HCT116 (cell line): ENCODE measurements around the gene SLC38A8. TPM values are rescaled to one million over a fixed set of nuclear protein-coding genes. Genes with fewer than 3 reads are reported as not detected.

ENCODE experiments used
- ATAC-seq: fragments of 200-7000 bp; cut with Tn5 transposase; 2 replicates; pipeline ENCODE4 v1.9.1; 2020; ENCODE audit warnings: mild to moderate bottlenecking, moderate library complexity
- BruUV-seq: library from RNA; stranded (reverse); fragments of 400-500 nt; replicated peaks from 2 replicates; lab custom pipeline; 2021; lab: Mats Ljungman, UMichigan
- CTCF ChIA-PET: fragments of 300-600 bp; sonication (Branson Sonifier 250); formaldehyde crosslinking; loops from one replicate; lab custom pipeline; 2021; ENCODE audit warnings: antibody characterized with exemption; lab: Charles Lee
- POLR2A ChIA-PET: fragments of 300-600, 350-600 bp; sonication (Branson Sonifier 250); formaldehyde crosslinking; loops from one replicate; lab custom pipeline; 2021; ENCODE audit warnings: antibody characterized with exemption; lab: Charles Lee
- RAD21 ChIA-PET, 2 experiments: fragments of 300-600 bp; sonication (Branson Sonifier 250); formaldehyde crosslinking; loops; one replicate each; lab custom pipeline; 2023; ENCODE audit warnings: low total read pairs in 2 of 2; ENCODE audit not compliant: uncharacterized antibody in 2 of 2, unreplicated experiment in 2 of 2, low non-redundant PET in 1 of 2; lab: Charles Lee
- DNase-seq: peaks from one replicate; pipeline ENCODE4 v3.0.0-alpha.2; 2010; ENCODE audit warnings: low read depth, low spot score
- H2AFZ ChIP-seq: fragments of 200-600 bp; shearing (Covaris generic), sonication (generic); 2 replicates; pipeline ENCODE4 v1.6.1; 2017; ENCODE audit warnings: low read depth, mixed run types, mixed read lengths, antibody characterized with exemption, low read length; ENCODE audit not compliant: poor library complexity, severe bottlenecking
- H3K27ac ChIP-seq: 2 replicates; pipeline ENCODE4 v1.5.1; 2012; ENCODE audit warnings: low read depth, low read length
- H3K27me3 ChIP-seq: fragments of 200-600 bp; sonication (generic); 2 replicates; pipeline ENCODE4 v1.6.1; 2016; ENCODE audit warnings: mixed run types, low read length, mixed read lengths; ENCODE audit not compliant: insufficient read depth
- H3K36me3 ChIP-seq, 2 experiments: fragments of 200-500 bp in 1 of 2; fragments of 200-600 bp in 1 of 2; sonication (Bioruptor generic) in 1 of 2; sonication (generic) in 1 of 2; 2 replicates each; pipeline versions ENCODE4 v1.5.1 to v1.6.1; 2014 to 2016; ENCODE audit warnings: low read length in 2 of 2, inconsistent platforms in 1 of 2, mixed read lengths in 1 of 2, mixed run types in 1 of 2; ENCODE audit not compliant: insufficient read depth in 2 of 2, control insufficient read depth in 1 of 2
- H3K4me1 ChIP-seq, 2 experiments: fragments of 200-600 bp in 1 of 2; sonication (generic) in 1 of 2; 2 replicates each; pipeline versions ENCODE4 v1.5.1 to v1.6.1; 2012 to 2017; ENCODE audit warnings: low read length in 2 of 2, inconsistent platforms in 1 of 2, mild to moderate bottlenecking in 1 of 2, mixed read lengths in 1 of 2, mixed run types in 1 of 2, moderate library complexity in 1 of 2; ENCODE audit not compliant: insufficient read depth in 2 of 2, control insufficient read depth in 1 of 2
- H3K4me2 ChIP-seq: fragments of 200-600 bp; sonication (generic); 2 replicates; pipeline ENCODE4 v1.6.1; 2017; ENCODE audit warnings: mixed run types, low read length, mixed read lengths
- H3K4me3 ChIP-seq, 2 experiments: fragments of 200-600 bp in 1 of 2; sonication (generic) in 1 of 2; replicated peaks in 1 of 2; 2 replicates each; pipeline ENCODE4 v1.5.1; 2011 to 2016; ENCODE audit warnings: low read length in 2 of 2, control low read depth in 1 of 2, low read depth in 1 of 2, mild to moderate bottlenecking in 1 of 2, mixed read lengths in 1 of 2, mixed run types in 1 of 2
- H3K79me2 ChIP-seq: fragments of 200-600 bp; sonication (generic); 2 replicates; pipeline ENCODE4 v1.6.1; 2017; ENCODE audit warnings: mild to moderate bottlenecking, mixed run types, low read length, moderate library complexity, mixed read lengths; ENCODE audit not compliant: insufficient read depth
- H3K9ac ChIP-seq: fragments of 200-600 bp; sonication (generic); 2 replicates; pipeline ENCODE4 v1.6.1; 2016; ENCODE audit warnings: low read length, mixed read lengths
- H3K9me2 ChIP-seq: fragments of 200-600 bp; sonication (generic), shearing (Covaris generic); 2 replicates; pipeline ENCODE4 v1.6.1; 2017; ENCODE audit warnings: mixed run types, mild to moderate bottlenecking, moderate library complexity; ENCODE audit not compliant: insufficient read depth
- H3K9me3 ChIP-seq, 2 experiments: fragments of 200-500 bp in 1 of 2; fragments of 200-600 bp in 1 of 2; sonication (Bioruptor generic) in 1 of 2; sonication (generic) in 1 of 2; 2 replicates each; pipeline ENCODE4 v1.6.1; 2014 to 2017; ENCODE audit warnings: low read length in 2 of 2, mixed read lengths in 2 of 2, inconsistent platforms in 1 of 2, low read depth in 1 of 2, mild to moderate bottlenecking in 1 of 2, mixed run types in 1 of 2, moderate library complexity in 1 of 2; ENCODE audit not compliant: control insufficient read depth in 1 of 2, insufficient read depth in 1 of 2
- H4K20me1 ChIP-seq: fragments of 200-600 bp; sonication (generic), shearing (Covaris generic); 2 replicates; pipeline ENCODE4 v1.6.1; 2017; ENCODE audit warnings: mixed run types, mild to moderate bottlenecking, moderate library complexity; ENCODE audit not compliant: insufficient read depth
- ATF3 ChIP-seq: IDR thresholded peaks from 2 replicates; pipeline ENCODE4 v1.6.1; 2012
- CBX3 ChIP-seq: IDR thresholded peaks from 2 replicates; pipeline ENCODE4 v1.6.1; 2012; ENCODE audit warnings: low read depth
- CEBPB ChIP-seq: IDR thresholded peaks from 2 replicates; pipeline ENCODE4 v1.6.1; 2012; ENCODE audit warnings: low read depth
- ELF1 ChIP-seq: IDR thresholded peaks from 2 replicates; pipeline ENCODE4 v1.6.1; 2012; ENCODE audit warnings: low read depth, borderline replicate concordance
- FOSL1 ChIP-seq: IDR thresholded peaks from 2 replicates; pipeline ENCODE4 v1.6.1; 2012; ENCODE audit warnings: low read depth
- MAX ChIP-seq: IDR thresholded peaks from 2 replicates; pipeline ENCODE4 v1.6.1; 2012
- POLR2AphosphoS5 ChIP-seq: IDR thresholded peaks from 2 replicates; pipeline ENCODE4 v1.6.1; 2011; ENCODE audit warnings: mild to moderate bottlenecking, low read depth, low read length, moderate library complexity
- SP1 ChIP-seq: IDR thresholded peaks from 2 replicates; pipeline ENCODE4 v1.6.1; 2012; ENCODE audit warnings: low read depth
- SRF ChIP-seq: IDR thresholded peaks from 2 replicates; pipeline ENCODE4 v1.6.1; 2012; ENCODE audit warnings: low read depth
- YY1 ChIP-seq: IDR thresholded peaks from 2 replicates; pipeline ENCODE4 v1.6.1; 2011; ENCODE audit warnings: low read length, low read depth, moderate library complexity, mild to moderate bottlenecking; ENCODE audit not compliant: insufficient replicate concordance; ENCODE audit errors: extremely low read depth
- ZNF274 ChIP-seq: fragments of 200-500 bp; sonication (Bioruptor generic); IDR thresholded peaks from 2 replicates; pipeline ENCODE4 v1.6.1; 2014; ENCODE audit warnings: mild to moderate bottlenecking, low read depth, low read length, inconsistent platforms
- intact Hi-C: fragments of 100-400 bp; cut with micrococcal nuclease; formaldehyde crosslinking; loops from 2 replicates; pipeline ENCODE4 v1.10.0; 2022
- total RNA-seq: library from RNA; stranded (reverse); gene quantifications from one replicate; pipeline ENCODE4 v1.2.1, GENCODE V29; 2021; ENCODE audit not compliant: unreplicated experiment

Gene SLC38A8
- total RNA-seq, 1 experiment from 2014 or later = not detected

DNA sequence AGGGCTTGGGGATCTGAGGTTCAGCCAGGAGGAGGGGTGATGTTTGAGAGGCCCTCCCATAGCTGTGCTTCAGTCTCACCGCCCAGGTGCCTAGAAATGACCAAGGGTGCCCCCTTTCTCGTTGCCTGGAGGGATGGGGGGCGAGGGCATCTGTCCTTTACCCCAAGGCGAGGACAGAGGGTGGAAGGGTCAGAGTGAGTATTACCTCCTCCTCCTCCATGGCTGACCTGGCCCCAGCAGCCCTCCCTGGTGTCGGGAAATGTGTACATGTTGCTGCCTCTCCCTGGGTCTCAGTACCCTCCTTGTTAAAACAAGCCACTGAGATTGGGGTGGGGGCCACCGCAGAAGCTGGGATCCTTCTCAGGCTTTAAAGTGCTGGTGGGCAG, 72.2 kb downstream of the SLC38A8 start:
- no TSS peak for BruUV-seq
- no peak overlapping the region for H2AFZ ChIP-seq
- H3K9ac ChIP-seq = no peak overlapping the region
- H3K9me2 ChIP-seq = no peaks in the 10 kb centered on the region
- CTCF ChIA-PET = interaction anchor here (1.2 to 2.4 kb wide), 3 partner anchors 17 to 95 kb away, joined by 4 to 8 read pairs (median 5); partner anchors contain the start of gene OSGIN1
- H3K4me1 ChIP-seq = no peaks in the 10 kb centered on the region
- DNase-seq (no peak), ATAC-seq (no peak)
- H3K4me3 ChIP-seq = no peak overlapping the region
- intact Hi-C loops = no loop called here
- H4K20me1 ChIP-seq = no peaks in the 10 kb centered on the region
- no peaks in the 10 kb centered on the region for H3K36me3 ChIP-seq
- RAD21 ChIA-PET = no interaction called here
- no peak overlapping the region for H3K27ac ChIP-seq
- POLR2A ChIA-PET = no interaction called here
- TF ChIP-seq POLR2AphosphoS5 = no peak
- TF ChIP-seq ELF1 = no peak
- no peak for TF ChIP-seq ZNF274
- TF ChIP-seq ATF3 = no peak
- TF ChIP-seq MAX = no peak
- TF ChIP-seq FOSL1 = no peak
- TF ChIP-seq YY1 = no peak
- TF ChIP-seq CBX3 = no peak
- TF ChIP-seq SRF = no peak
- no peak for TF ChIP-seq SP1
- TF ChIP-seq CEBPB = no peak
- H3K9me3 ChIP-seq = no peaks in the 10 kb centered on the region
- no peak overlapping the region for H3K4me2 ChIP-seq
- H3K27me3 ChIP-seq = no peaks in the 10 kb centered on the region
- H3K79me2 ChIP-seq = no peaks in the 10 kb centered on the region
